ENCODE measurements around the gene GRM7. TPM values are rescaled to one million over a fixed set of nuclear protein-coding genes. Genes with fewer than 3 reads are reported as not detected.

The GRM7 gene
- total and polyA plus RNA-seq, 4 donors = 0.08 to 0.33 TPM; not detected in 2

DNA sequence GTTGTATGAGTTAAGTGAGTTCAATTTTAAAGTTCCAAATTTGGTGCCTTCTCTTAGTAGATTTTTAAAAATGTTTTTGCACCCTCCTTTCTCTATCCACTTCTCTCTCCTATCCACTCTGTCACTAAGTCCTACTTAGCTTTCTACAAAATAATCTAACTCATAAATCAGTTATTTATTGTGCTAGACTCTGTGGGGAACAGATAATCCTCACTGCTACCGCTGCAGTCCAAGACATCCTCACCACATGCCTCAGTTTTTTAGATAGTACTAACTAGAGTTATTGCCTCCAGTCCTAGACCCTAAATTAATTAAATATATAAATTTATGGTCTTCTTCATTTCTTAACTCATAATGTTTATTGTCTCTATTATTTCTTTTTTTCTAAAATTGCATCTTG lies 576.3 kb downstream of the GRM7 start:
- H3K27ac ChIP-seq (ENCODE audit: low read depth in 1 of 2, low read length in 2 of 2) = no peak overlapping the region
- TF ChIP-seq, protein P1, sequence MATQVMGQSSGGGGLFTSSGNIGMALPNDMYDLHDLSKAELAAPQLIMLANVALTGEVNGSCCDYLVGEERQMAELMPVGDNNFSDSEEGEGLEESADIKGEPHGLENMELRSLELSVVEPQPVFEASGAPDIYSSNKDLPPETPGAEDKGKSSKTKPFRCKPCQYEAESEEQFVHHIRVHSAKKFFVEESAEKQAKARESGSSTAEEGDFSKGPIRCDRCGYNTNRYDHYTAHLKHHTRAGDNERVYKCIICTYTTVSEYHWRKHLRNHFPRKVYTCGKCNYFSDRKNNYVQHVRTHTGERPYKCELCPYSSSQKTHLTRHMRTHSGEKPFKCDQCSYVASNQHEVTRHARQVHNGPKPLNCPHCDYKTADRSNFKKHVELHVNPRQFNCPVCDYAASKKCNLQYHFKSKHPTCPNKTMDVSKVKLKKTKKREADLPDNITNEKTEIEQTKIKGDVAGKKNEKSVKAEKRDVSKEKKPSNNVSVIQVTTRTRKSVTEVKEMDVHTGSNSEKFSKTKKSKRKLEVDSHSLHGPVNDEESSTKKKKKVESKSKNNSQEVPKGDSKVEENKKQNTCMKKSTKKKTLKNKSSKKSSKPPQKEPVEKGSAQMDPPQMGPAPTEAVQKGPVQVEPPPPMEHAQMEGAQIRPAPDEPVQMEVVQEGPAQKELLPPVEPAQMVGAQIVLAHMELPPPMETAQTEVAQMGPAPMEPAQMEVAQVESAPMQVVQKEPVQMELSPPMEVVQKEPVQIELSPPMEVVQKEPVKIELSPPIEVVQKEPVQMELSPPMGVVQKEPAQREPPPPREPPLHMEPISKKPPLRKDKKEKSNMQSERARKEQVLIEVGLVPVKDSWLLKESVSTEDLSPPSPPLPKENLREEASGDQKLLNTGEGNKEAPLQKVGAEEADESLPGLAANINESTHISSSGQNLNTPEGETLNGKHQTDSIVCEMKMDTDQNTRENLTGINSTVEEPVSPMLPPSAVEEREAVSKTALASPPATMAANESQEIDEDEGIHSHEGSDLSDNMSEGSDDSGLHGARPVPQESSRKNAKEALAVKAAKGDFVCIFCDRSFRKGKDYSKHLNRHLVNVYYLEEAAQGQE (IDR thresholded peaks at IDR 0.05) = no peak
- TF ChIP-seq, protein P2, sequence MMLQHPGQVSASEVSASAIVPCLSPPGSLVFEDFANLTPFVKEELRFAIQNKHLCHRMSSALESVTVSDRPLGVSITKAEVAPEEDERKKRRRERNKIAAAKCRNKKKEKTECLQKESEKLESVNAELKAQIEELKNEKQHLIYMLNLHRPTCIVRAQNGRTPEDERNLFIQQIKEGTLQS (IDR thresholded peaks at IDR 0.05) = no peak
- no peak for TF ChIP-seq SP1 (IDR thresholded peaks at IDR 0.05)
- TF ChIP-seq, protein P3, sequence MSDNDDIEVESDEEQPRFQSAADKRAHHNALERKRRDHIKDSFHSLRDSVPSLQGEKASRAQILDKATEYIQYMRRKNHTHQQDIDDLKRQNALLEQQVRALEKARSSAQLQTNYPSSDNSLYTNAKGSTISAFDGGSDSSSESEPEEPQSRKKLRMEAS (IDR thresholded peaks at IDR 0.05) = no peak
- TF ChIP-seq, protein P4, sequence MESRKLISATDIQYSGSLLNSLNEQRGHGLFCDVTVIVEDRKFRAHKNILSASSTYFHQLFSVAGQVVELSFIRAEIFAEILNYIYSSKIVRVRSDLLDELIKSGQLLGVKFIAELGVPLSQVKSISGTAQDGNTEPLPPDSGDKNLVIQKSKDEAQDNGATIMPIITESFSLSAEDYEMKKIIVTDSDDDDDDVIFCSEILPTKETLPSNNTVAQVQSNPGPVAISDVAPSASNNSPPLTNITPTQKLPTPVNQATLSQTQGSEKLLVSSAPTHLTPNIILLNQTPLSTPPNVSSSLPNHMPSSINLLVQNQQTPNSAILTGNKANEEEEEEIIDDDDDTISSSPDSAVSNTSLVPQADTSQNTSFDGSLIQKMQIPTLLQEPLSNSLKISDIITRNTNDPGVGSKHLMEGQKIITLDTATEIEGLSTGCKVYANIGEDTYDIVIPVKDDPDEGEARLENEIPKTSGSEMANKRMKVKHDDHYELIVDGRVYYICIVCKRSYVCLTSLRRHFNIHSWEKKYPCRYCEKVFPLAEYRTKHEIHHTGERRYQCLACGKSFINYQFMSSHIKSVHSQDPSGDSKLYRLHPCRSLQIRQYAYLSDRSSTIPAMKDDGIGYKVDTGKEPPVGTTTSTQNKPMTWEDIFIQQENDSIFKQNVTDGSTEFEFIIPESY (IDR thresholded peaks at IDR 0.05) = no peak
- TF ChIP-seq EGR1 (IDR thresholded peaks at IDR 0.05; ENCODE audit: low read depth in 2 of 2) = no peak
- no peak for TF ChIP-seq HNF4G (IDR thresholded peaks at IDR 0.05)
- no peak for TF ChIP-seq JUND (IDR thresholded peaks at IDR 0.05)
- no peak for TF ChIP-seq RXRA (IDR thresholded peaks at IDR 0.05)
- no peak for TF ChIP-seq FOXA1 (IDR thresholded peaks at IDR 0.05)
- TF ChIP-seq RAD21 (IDR thresholded peaks at IDR 0.05) = no peak
- no peak for TF ChIP-seq YY1 (IDR thresholded peaks at IDR 0.05)
- TF ChIP-seq GABPA (IDR thresholded peaks at IDR 0.05 in 1 of 2, conservative IDR thresholded peaks at IDR 0.05 in 1 of 2) = no peak
- no peak for TF ChIP-seq NR2F2 (IDR thresholded peaks at IDR 0.05)
- H3K36me3 ChIP-seq (ENCODE audit: control insufficient read depth in 4 of 4, insufficient read depth in 3 of 4, low read depth in 1 of 4, low read length in 3 of 4) = no peaks in the 10 kb centered on the region
- no peak overlapping the region for H3K9ac ChIP-seq (ENCODE audit: low read depth in 1 of 2, low read length in 2 of 2)
- WGBS = 88% methylated on average over 1 of the region's 1 CpG
- no peak for DNase-seq (ENCODE audit: low spot score)
- no peaks in the 10 kb centered on the region for H3K27me3 ChIP-seq (ENCODE audit: control insufficient read depth in 4 of 4, insufficient read depth in 4 of 4, low read length in 3 of 4)
- no peaks in the 10 kb centered on the region for H3K4me1 ChIP-seq (ENCODE audit: control insufficient read depth in 4 of 4, insufficient read depth in 4 of 4, low read length in 3 of 4)
- peaks cover 0 to 2% (median 1%) of the 10 kb centered on the region in 4 donors for H3K9me3 ChIP-seq (ENCODE audit: control insufficient read depth in 4 of 4, low read length in 3 of 4)
- no peak overlapping the region for H3K4me3 ChIP-seq (ENCODE audit: low read depth in 1 of 3, low read length in 3 of 3)

DNA sequence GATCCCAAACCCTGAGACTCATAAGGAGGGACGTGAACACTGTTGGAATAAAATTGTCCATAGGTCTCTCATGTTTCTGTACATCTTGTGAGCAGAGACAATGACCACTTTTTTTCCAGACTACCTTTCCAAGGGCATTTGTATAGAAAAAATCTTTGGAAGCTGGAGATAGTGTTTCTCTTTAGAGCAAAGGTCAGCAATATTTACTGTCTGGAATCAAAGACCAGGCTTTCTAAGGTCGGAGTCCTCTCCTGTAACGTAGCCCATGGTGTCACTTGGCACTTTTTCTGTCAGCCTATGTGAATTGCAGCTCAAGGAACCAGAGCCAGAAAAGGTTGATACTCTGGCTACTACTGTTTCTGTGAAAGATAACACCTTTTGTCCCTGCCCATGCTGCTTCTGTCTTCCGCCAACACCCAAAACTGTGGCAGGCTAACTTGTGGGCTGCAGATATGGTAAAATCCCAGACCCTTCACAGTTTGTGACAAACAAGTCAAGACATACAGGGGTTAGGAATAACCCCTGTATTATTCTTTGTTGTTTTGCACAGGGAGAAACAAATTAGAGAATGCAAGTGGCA lies 578.3 kb downstream of the GRM7 start:
- H3K4me1 ChIP-seq (ENCODE audit: control insufficient read depth in 4 of 4, insufficient read depth in 4 of 4, low read length in 3 of 4) = no peaks in the 10 kb centered on the region
- no peak overlapping the region for H3K27ac ChIP-seq (ENCODE audit: low read depth in 1 of 2, low read length in 2 of 2)
- no peaks in the 10 kb centered on the region for H3K36me3 ChIP-seq (ENCODE audit: control insufficient read depth in 4 of 4, insufficient read depth in 3 of 4, low read depth in 1 of 4, low read length in 3 of 4)
- no peak overlapping the region for H3K9ac ChIP-seq (ENCODE audit: low read depth in 1 of 2, low read length in 2 of 2)
- no peaks in the 10 kb centered on the region for H3K27me3 ChIP-seq (ENCODE audit: control insufficient read depth in 4 of 4, insufficient read depth in 4 of 4, low read length in 3 of 4)
- H3K9me3 ChIP-seq (ENCODE audit: control insufficient read depth in 4 of 4, low read length in 3 of 4) = peaks cover 0 to 2% (median 0%) of the 10 kb centered on the region in 4 donors
- DNase-seq (ENCODE audit: low spot score) = no peak
- no peak overlapping the region for H3K4me3 ChIP-seq (ENCODE audit: low read depth in 1 of 3, low read length in 3 of 3)
- 60% methylated on average over 4 of the region's 4 CpGs for WGBS
- TF ChIP-seq HNF4G (IDR thresholded peaks at IDR 0.05) = no peak
- TF ChIP-seq, protein P3 (IDR thresholded peaks at IDR 0.05) = no peak
- TF ChIP-seq TAF1 (conservative IDR thresholded peaks at IDR 0.05) = no peak
- no peak for TF ChIP-seq SP1 (IDR thresholded peaks at IDR 0.05)
- no peak for TF ChIP-seq RAD21 (IDR thresholded peaks at IDR 0.05)
- TF ChIP-seq GABPA (IDR thresholded peaks at IDR 0.05 in 1 of 2, conservative IDR thresholded peaks at IDR 0.05 in 1 of 2) = no peak
- TF ChIP-seq, protein P4 (IDR thresholded peaks at IDR 0.05) = no peak
- TF ChIP-seq, protein P5, sequence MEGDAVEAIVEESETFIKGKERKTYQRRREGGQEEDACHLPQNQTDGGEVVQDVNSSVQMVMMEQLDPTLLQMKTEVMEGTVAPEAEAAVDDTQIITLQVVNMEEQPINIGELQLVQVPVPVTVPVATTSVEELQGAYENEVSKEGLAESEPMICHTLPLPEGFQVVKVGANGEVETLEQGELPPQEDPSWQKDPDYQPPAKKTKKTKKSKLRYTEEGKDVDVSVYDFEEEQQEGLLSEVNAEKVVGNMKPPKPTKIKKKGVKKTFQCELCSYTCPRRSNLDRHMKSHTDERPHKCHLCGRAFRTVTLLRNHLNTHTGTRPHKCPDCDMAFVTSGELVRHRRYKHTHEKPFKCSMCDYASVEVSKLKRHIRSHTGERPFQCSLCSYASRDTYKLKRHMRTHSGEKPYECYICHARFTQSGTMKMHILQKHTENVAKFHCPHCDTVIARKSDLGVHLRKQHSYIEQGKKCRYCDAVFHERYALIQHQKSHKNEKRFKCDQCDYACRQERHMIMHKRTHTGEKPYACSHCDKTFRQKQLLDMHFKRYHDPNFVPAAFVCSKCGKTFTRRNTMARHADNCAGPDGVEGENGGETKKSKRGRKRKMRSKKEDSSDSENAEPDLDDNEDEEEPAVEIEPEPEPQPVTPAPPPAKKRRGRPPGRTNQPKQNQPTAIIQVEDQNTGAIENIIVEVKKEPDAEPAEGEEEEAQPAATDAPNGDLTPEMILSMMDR (IDR thresholded peaks at IDR 0.05; ENCODE audit: low read depth, low read length, missing input control) = no peak
- no peak for TF ChIP-seq HNF4A (conservative IDR thresholded peaks at IDR 0.05)
- no peak for TF ChIP-seq YY1 (IDR thresholded peaks at IDR 0.05)
- no peak for TF ChIP-seq JUND (IDR thresholded peaks at IDR 0.05)
- no peak for TF ChIP-seq RXRA (IDR thresholded peaks at IDR 0.05)
- TF ChIP-seq, protein P2 (IDR thresholded peaks at IDR 0.05) = no peak
- TF ChIP-seq FOXA1 (IDR thresholded peaks at IDR 0.05) = no peak

Data from liver (tissue), 9 donors.